HepG2 (cell line): ENCODE measurements around the gene LIME1. TPM values are rescaled to one million over a fixed set of nuclear protein-coding genes. Genes with fewer than 3 reads are reported as not detected.
A peak's percentile ranks its signal among the peaks of the same experiment; 100 is the strongest.

ENCODE experiments used
- CERS6 ChIP-seq: sonication (generic); formaldehyde crosslinking; IDR thresholded peaks from 2 replicates; pipeline ENCODE4 v1.5.0; 2020; ENCODE audit warnings: missing genetic modification reagents
- ELF1 ChIP-seq: sonication (generic); formaldehyde crosslinking; IDR thresholded peaks from 2 replicates; pipeline ENCODE4 v1.4.0; 2020; ENCODE audit warnings: missing genetic modification reagents
- ETV6 ChIP-seq: sonication (generic); formaldehyde crosslinking; conservative IDR thresholded peaks from 2 replicates; pipeline ENCODE4 v1.4.0; 2020; ENCODE audit warnings: missing genetic modification reagents
- FIP1L1 ChIP-seq: fragments of 200-400 bp; formaldehyde crosslinking; IDR thresholded peaks from 2 replicates; pipeline ENCODE4 v1.6.1; 2018; ENCODE audit warnings: low read depth, mild to moderate bottlenecking, low read length, moderate library complexity, borderline replicate concordance; ENCODE audit not compliant: insufficient read depth
- FOXA1 ChIP-seq, 2 experiments: fragments of 450-650 bp in 1 of 2; sonication (generic) in 1 of 2; formaldehyde crosslinking in 1 of 2; IDR thresholded peaks; 2 replicates each; pipeline versions ENCODE4 v1.4.0 to v1.6.1; 2016 to 2020; ENCODE audit warnings: missing genetic modification reagents in 1 of 2
- GLI4 ChIP-seq: sonication (generic); formaldehyde crosslinking; IDR thresholded peaks from 2 replicates; pipeline ENCODE4 v1.5.1; 2020; ENCODE audit warnings: missing genetic modification reagents, mild to moderate bottlenecking, moderate library complexity, borderline replicate concordance
- HNRNPH1 ChIP-seq: fragments of 200-400 bp; formaldehyde crosslinking; optimal IDR thresholded peaks from 2 replicates; pipeline ENCODE3; 2017; ENCODE audit warnings: mild to moderate bottlenecking, low read depth, low read length
- KLF12 ChIP-seq: sonication (generic); formaldehyde crosslinking; IDR thresholded peaks from 2 replicates; pipeline ENCODE4 v1.4.0; 2020; ENCODE audit warnings: missing genetic modification reagents, borderline replicate concordance
- KMT2A ChIP-seq: sonication (generic); formaldehyde crosslinking; IDR thresholded peaks from 2 replicates; pipeline ENCODE4 v1.4.0; 2020; ENCODE audit warnings: missing genetic modification reagents
- LRRFIP1 ChIP-seq: sonication (generic); formaldehyde crosslinking; conservative IDR thresholded peaks from 2 replicates; pipeline ENCODE4 v1.4.0; 2020; ENCODE audit warnings: missing genetic modification reagents
- MAF1 ChIP-seq: sonication (generic); formaldehyde crosslinking; IDR thresholded peaks from 2 replicates; pipeline ENCODE4 v1.5.0; 2020; ENCODE audit warnings: missing genetic modification reagents, borderline replicate concordance
- NR2F1 ChIP-seq, 2 experiments: fragments of 450-650 bp in 1 of 2; formaldehyde crosslinking in 1 of 2; IDR thresholded peaks; 2 replicates each; pipeline versions ENCODE4 v1.5.0 to v1.6.1; 2016 to 2020; ENCODE audit warnings: mild to moderate bottlenecking in 1 of 2, missing compliant biosample characterization in 1 of 2, missing genetic modification reagents in 1 of 2, moderate library complexity in 1 of 2
- TERF1 ChIP-seq: sonication (generic); formaldehyde crosslinking; IDR thresholded peaks from 2 replicates; pipeline ENCODE4 v1.8.0; 2022; ENCODE audit warnings: mild to moderate bottlenecking, missing genetic modification reagents, moderate library complexity
- ZBTB1 ChIP-seq: sonication (generic); formaldehyde crosslinking; IDR thresholded peaks from 2 replicates; pipeline ENCODE4 v1.4.0; 2020; ENCODE audit warnings: missing genetic modification reagents, borderline replicate concordance
- ZNF136 ChIP-seq: sonication (generic); formaldehyde crosslinking; IDR thresholded peaks from 2 replicates; pipeline ENCODE4 v1.8.1; 2022; ENCODE audit warnings: low read depth, mild to moderate bottlenecking, moderate library complexity, missing genetic modification reagents
- ZNF17 ChIP-seq: sonication (generic); formaldehyde crosslinking; IDR thresholded peaks from 2 replicates; pipeline ENCODE4 v1.5.0; 2020; ENCODE audit warnings: mild to moderate bottlenecking, missing genetic modification reagents
- ZNF225 ChIP-seq: sonication (generic); formaldehyde crosslinking; IDR thresholded peaks from 2 replicates; pipeline ENCODE4 v1.4.0; 2020; ENCODE audit warnings: mild to moderate bottlenecking, missing genetic modification reagents
- ZNF574 ChIP-seq: sonication (generic); formaldehyde crosslinking; IDR thresholded peaks from 2 replicates; pipeline ENCODE4 v1.4.0; 2020; ENCODE audit warnings: missing genetic modification reagents
- ZNF576 ChIP-seq: sonication (generic); formaldehyde crosslinking; IDR thresholded peaks from 2 replicates; pipeline ENCODE4 v1.4.0; 2020; ENCODE audit warnings: mild to moderate bottlenecking, missing genetic modification reagents
- polyA plus RNA-seq, 8 experiments: library from polyadenylated mRNA; depleted of rRNA in 3 of 8; stranded (reverse) in 7 of 8; unstranded in 1 of 8; fragments of >200 nt; fragmentation: Illumina TruSeq in 4 of 8; extraction: Trizol in 4 of 8; gene quantifications; 2 replicates each; pipeline versions ENCODE4 v1.2.1 to v1.2.3, GENCODE V29; 2011 to 2016; ENCODE audit warnings: low read depth in 4 of 8, missing spikeins in 1 of 8, mixed read lengths in 1 of 8; ENCODE audit not compliant: insufficient read depth in 1 of 8
- total RNA-seq, 5 experiments: library from RNA; depleted of rRNA; stranded (reverse); fragments of >200 nt; fragmentation: Illumina TruSeq; extraction: Trizol; gene quantifications; 2 replicates each; pipeline ENCODE4 v1.2.3, GENCODE V29; 2016; ENCODE audit warnings: low read depth in 1 of 5

The LIME1 gene
- total and polyA plus RNA-seq, 2 of the 13 experiments (the other 11 are each of a cell fraction or from before 2014, with no cell fraction given) = 13.0 to 61.5 TPM

GRCh38 chr20:63739130-63740069 lies 2.9 kb downstream of the LIME1 start, which contains the start of gene SLC2A4RG (continued):
- TF ChIP-seq ZNF574 (CRISPR knock-in tag) (peak; percentile 90), FIP1L1 (no peak), GLI4 (peak; percentile 88; the same call in 1 of the 2 replicates), ELF1 (peak; percentile 55), ZNF136 (CRISPR knock-in tag) (0 out of 2 replicates have a peak, but pooled peaks have one; percentile 4), KMT2A (CRISPR knock-in tag) (peak; percentile 74; the same call in 1 of the 2 replicates), MAF1 (CRISPR knock-in tag) (peak; percentile 94; the same call in 1 of the 2 replicates), FOXA1 (IDR thresholded peaks at IDR 0.05) (no peak), FOXA1 (CRISPR knock-in tag; IDR thresholded peaks at IDR 0.05) (peak; percentile 42; the same call in 1 of the 2 replicates), CERS6 (CRISPR knock-in tag) (peak; percentile 48; the same call in 1 of the 2 replicates), ZBTB1 (peak; percentile 48; the same call in 1 of the 2 replicates), ETV6 (peak; percentile 93), ZNF17 (no peak), NR2F1 (CRISPR knock-in tag; IDR thresholded peaks at IDR 0.05) (peak; percentile 63 to 65; a peak in 3 of 4 replicates), KLF12 (CRISPR knock-in tag) (peak; percentile 85; the same call in 1 of the 2 replicates), TERF1 (no peak), LRRFIP1 (CRISPR knock-in tag) (no peak), ZNF576 (no peak), ZNF225 (CRISPR knock-in tag) (peak; percentile 73), HNRNPH1 (peak; percentile 69)
